ENCODE results near the gene ANKRD39.
"Not testable (repeated sequence)": the region's sequence is repeated elsewhere in the genome, so short reads cannot be mapped to it uniquely, and the experiment has no call there.

The ANKRD39 gene

GRCh38 chr2:96857667-96858372 lies at the start of gene ANKRD39:
TSS of gene ANKRD39 (minus strand) at chr2:96858016. CDS start at chr2:96857987, 29 bp downstream.
- DNase-seq: peak; percentile 96

DNA sequence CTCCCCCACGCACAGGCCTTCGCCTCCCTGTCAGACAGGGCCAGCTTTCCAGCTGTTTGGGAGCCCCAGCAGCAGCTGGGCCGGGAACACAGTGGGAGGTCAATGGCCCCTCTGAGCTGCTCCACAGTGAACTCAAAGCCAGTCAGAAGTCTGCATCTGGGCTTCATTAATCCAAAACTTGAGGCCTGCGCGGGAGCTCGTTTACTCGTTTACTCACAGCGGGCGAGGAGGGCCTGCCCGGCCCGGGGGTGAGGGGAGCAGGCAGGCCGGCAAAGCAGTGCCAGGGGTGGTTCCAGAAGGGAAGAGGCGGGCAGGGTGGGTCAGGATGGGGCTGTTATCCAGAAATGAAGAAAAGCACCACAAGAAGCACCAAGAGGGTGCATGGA lies 48.9 kb upstream of the ANKRD39 start:
- no peak for DNase-seq

DNA sequence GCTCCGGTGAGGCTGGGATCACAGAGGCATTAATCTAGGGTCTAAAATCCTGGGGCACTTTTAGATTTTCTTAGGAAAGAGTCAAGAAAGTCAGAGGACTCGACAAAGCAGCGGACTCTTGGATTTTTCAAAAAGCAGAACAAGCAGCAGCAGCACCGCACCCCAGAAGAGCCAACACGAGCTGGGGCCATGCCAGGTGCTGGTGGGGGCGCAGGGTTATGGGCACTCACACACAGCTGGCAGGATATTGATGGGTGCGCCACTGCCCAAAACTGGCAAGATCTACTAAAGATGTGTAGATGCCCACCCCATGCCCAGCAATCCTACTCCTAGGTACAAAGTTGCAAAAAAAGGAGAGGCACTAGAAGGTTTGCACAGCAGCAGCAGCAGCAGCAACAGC lies 46.0 kb upstream of the ANKRD39 start:
- no peak for DNase-seq

DNA sequence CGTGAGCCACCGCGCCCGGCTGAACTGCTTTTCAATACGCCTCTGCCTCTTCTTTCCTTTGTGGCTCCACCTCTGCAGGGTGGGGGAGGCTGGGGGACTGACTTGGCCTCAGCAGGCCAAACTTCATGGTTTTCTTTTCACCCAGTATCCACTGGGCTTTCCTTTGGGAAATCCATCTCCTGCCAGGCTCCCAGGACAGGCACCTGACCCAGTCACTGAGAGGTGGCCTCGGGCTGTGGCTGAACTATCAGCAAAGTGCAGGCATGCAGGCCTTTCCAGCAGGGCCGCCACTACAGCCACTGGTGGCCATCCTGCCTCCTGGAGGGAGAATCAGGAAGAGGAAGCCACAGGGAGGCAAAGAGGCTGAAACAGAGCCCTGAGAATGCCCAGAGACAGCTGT lies 45.5 kb upstream of the ANKRD39 start:
- DNase-seq: no peak

GRCh38 chr2:96900237-96900636 lies 42.4 kb upstream of the ANKRD39 start:
- no peak for DNase-seq

- no peak for DNase-seq
Measured at GRCh38 chr2:96899413-96899741, 41.6 kb upstream of the ANKRD39 start.

GRCh38 chr2:96898641-96899412 lies 41.0 kb upstream of the ANKRD39 start:
- DNase-seq: no peak

DNA sequence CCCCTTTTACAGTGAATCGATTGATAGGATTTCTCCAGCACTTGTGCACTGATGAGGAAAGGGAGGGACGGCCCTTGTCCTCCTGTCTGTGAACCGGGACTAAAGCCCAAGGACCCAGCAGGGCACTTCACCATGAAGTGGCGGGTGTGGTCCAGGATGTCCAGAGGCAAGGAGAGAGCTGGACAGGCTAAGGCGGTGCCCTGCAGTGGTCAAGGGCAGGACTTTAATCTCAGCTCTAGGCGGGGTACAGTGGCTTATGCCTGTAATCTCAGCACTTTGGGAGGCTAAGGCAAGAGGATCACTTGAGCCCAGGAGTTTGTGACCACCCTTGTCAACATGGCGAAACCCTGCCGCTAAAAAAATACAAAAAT lies 40.3 kb upstream of the ANKRD39 start:
- no peak for DNase-seq

- no peak for DNase-seq
Measured at GRCh38 chr2:96897491-96898134, 39.8 kb upstream of the ANKRD39 start.

- DNase-seq: peak; percentile 16
Measured at GRCh38 chr2:96895746-96896651, 38.2 kb upstream of the ANKRD39 start.

- DNase-seq: no peak
Measured at GRCh38 chr2:96895032-96895745, 37.4 kb upstream of the ANKRD39 start.

DNA sequence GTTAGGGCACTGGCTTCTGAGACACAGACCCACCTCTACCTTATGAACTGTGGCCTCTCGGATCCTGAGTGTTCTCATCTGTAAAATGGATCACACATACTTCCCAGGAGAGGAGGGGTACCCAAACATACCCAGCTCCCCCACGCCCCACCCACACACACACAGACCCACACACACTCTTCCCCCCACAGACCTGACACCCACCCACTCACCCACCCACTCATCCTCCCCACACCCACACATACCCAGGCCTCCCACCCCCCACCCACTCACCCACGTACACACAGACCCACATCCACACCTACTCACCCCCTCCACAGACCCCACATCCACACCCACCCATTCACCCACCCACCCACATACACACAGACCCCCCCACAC lies 36.3 kb upstream of the ANKRD39 start:
- no peak for DNase-seq

DNA sequence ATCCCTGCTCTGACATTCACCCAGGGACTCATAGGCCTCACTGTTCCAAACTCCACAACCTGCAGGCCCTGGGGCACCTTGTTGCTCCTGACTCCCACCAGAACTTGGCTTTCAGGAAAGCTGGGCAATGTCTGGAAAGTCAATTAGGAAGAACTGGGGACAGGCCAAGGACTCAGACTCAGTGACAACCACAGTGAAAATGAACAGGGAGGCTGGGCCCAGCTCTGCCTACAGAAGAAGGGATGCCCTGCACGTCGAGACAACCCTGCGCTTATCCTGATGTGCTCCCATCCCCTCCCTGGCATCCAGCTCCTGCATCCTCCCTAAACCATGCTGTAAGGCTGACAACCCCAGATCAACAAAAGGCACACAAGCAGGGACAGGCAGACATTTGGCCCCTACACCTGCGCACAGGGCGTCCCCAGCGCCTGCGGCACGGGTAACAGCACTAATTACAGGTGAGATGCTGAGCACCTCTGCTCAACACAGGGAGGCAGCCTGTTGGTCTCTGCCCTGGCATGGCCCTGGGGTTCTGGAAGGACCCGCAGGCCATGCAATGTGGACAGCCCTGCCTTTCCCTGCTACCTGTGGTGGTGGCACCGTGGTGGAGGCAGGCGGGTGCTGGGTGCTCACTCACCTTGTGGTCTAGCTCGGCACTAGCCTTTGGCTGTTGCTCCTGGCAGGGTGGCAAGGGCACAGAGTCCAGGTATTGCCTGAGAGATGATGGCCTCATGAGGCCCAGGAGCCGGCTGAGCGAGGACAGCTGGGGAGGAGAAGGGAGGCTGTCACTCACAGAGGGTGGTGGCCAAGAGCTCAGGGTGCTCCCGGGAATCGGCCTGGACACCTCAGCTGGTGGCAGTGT lies 35.7 kb upstream of the ANKRD39 start:
- no peak for DNase-seq

- DNase-seq: no peak
Measured at GRCh38 chr2:96891591-96892333, 33.9 kb upstream of the ANKRD39 start.

DNA sequence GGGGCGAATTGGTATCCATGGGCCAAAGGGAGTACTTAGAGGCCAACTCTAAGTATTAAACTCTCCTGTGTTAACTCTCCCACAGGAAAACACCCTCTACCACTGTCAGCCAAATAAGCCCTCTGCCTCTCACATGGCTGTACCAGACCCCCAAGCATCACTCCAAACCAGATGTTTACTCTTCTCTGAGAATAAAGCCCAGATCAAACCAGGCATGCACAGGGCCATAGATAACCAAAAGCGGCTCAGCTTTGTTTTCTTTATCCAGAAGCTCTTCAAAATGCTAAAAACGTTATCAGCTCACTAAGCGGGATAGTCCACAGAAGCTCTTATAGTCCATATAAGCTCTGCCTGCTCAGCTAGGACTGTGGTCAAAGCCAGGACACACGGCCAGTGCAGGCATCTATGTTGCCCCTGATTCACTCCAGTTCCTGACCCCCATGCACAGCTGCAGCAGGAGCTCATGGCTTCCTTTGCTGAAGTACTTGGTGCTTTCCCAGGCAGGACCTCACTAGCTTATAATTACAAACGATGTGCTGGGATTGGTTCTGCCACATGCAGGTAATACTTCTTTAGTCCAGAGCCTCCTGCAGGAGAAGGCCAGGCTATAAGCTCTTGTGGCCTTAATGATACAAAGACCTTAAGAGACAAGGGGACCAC lies 33.0 kb upstream of the ANKRD39 start:
- DNase-seq: no peak

- DNase-seq: no peak
Measured at GRCh38 chr2:96890252-96890651, 32.4 kb upstream of the ANKRD39 start.

DNA sequence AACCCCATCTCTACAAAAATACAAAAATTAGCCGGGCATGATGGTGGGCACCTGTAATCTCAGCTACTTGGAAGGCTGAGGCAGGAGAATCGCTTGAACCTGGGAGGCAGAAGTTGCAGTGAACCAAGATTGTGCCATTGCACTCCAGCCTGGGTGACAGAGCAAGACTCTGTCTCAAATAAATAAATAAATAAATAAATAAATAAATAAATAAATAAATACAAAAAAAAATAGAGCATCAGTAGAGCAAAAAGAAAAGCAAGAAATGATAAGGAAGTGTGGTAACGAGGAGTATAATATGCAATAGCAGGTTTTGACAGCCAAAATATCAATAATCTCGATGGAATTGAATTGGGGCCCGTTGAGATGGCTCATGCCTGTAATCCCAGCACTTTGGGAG lies 31.7 kb upstream of the ANKRD39 start:
- not testable (repeated sequence) for DNase-seq

DNA sequence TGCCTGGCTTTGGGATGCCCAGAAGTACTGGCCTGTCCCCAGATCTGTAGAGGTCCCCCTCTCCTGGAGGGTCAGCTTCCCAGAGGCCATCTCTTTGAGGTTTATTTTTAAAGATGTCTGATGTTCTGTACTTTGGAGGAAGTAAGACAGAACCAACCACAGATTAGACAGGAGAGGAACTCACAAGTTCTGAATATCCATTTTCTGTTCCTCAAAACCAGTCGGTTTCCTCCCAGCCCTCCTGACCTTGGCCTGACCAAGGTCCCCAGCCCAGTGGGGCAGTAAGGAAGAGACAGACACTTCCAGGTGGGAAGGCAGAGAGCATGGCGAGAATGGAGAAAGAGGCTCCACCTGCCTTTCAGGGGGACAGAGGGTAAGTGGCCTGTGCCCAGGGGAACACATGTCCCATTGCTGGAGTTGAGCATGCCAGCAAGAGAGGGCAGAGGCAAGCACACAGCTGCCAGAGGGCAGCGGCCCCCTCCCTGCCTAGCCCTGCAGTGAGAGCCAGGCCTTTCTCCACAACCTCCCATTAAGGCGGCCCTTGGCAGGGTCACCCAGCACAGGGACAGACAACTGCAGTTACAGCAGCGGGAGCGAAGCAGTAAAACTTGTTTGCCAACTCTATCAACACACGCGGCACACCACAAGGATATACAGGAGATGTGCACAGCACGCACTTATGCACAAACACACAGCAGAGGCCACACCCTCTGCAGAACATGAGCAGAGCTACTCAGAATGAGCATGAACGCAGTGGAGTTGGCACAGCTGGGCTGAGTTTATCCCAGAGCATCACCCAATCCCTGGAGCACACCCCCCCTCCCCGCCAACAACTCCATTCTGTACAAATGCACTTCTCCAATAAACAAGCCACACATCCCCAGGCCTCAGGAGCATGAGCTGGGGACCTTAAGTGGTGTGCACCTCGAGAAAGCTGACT lies 30.5 kb upstream of the ANKRD39 start:
- DNase-seq: no peak

DNA sequence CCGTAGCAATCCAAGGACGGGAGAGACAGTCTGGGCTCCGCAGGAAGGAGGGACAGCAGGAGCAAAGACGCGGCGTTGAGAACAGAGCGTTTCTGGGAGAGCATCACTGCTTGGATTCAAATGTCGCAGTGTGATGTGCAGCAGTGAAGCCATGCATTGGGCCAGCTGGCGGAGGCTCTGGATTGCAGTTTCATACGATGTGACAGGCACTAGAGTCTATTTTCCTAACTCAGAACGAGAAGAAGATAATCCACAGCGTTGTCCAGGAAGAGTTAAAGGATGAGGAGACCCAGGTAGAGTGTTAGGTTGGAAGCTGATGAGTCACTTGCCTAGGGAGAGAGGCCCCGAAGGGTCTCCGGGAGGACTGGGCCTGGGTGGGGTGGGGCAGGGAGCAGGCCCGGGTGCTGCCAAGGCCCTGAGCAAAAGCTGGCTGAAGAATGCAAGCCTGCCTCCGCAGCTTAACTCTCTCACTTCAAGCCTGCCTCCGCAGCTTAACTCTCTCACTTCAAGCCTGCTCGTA lies 29.7 kb upstream of the ANKRD39 start:
- no peak for DNase-seq

All from NCI-H1092 treated with DMSO at 0.1 percent for 48 hours (cell line).